Measurements from ENCODE around the gene GNAI2. TPM values are rescaled to one million over a fixed set of nuclear protein-coding genes. Genes with fewer than 3 reads are reported as not detected.

GNAI2 gene
- total RNA-seq, 6 experiments from 2014 or later: 532 to 617 (median 582) TPM

DNA sequence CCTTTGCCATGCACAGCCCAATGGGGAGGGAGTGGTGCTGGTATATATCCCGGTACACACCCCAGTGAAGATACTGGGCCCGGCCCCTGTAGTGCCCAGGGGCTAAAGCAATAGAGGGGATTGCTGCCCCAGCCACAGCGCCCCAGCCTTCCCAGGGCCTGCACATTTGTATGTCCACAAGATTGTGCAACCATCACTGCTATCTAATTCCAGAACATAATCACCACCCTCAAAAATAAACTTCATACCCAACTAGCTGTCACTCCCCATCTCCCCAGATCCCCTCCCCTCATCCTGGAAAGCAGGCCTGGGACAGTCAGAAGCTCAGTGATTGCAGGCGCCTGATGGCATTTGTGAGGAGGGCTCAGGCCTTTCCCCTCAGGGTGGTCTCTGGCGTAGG is 13.5 kb downstream of the GNAI2 start:
- Mint-ChIP-seq H3K4me1 (ENCODE audit: low read depth) (peaks cover 79% of the 10 kb centered on the region), H3K9me3 (no peaks in the 10 kb centered on the region), H3K4me3 (no peak overlapping the region), H3K36me3 (ENCODE audit: low read depth) (peaks cover 21% of the 10 kb centered on the region), H3K27ac (peak overlapping the region; percentile 43), H3K27me3 (ENCODE audit: insufficient read depth) (peaks cover 7% of the 10 kb centered on the region)
- TF ChIP-seq, protein P1, sequence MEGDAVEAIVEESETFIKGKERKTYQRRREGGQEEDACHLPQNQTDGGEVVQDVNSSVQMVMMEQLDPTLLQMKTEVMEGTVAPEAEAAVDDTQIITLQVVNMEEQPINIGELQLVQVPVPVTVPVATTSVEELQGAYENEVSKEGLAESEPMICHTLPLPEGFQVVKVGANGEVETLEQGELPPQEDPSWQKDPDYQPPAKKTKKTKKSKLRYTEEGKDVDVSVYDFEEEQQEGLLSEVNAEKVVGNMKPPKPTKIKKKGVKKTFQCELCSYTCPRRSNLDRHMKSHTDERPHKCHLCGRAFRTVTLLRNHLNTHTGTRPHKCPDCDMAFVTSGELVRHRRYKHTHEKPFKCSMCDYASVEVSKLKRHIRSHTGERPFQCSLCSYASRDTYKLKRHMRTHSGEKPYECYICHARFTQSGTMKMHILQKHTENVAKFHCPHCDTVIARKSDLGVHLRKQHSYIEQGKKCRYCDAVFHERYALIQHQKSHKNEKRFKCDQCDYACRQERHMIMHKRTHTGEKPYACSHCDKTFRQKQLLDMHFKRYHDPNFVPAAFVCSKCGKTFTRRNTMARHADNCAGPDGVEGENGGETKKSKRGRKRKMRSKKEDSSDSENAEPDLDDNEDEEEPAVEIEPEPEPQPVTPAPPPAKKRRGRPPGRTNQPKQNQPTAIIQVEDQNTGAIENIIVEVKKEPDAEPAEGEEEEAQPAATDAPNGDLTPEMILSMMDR (IDR thresholded peaks at IDR 0.05): no peak
- DNase-seq: no peak

DNA sequence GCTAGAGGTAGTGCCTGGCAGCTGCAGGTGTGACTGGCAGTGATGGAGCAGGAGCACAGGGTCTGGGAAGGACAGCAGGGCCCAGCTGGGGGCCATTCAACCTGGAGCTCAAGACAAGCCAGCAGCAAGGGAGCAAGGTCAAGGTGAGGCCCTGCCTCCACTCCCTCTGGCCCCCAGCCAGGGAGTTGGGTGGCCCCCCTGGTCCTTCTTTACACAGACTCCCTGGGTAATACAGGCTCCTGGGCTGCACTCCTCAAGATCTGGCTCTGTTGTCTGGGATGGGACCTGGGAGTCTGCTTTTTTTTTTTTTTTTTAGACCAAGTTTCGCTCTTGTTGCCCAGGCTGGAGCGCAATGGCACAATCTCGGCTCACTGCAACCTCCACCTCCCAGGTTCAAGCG is 14.5 kb downstream of the GNAI2 start:
- peaks cover 77% of the 10 kb centered on the region for H3K4me1 Mint-ChIP-seq (ENCODE audit: low read depth)
- no peaks in the 10 kb centered on the region for H3K9me3 Mint-ChIP-seq
- peaks cover 7% of the 10 kb centered on the region; the same call in 1 of the 2 replicates for H3K27me3 Mint-ChIP-seq (ENCODE audit: insufficient read depth)
- DNase-seq: no peak
- peak overlapping the region; percentile 62 for H3K27ac Mint-ChIP-seq
- H3K36me3 Mint-ChIP-seq (ENCODE audit: low read depth): peaks cover 19% of the 10 kb centered on the region
- TF ChIP-seq, protein P1 (IDR thresholded peaks at IDR 0.05): no peak
- no peak overlapping the region for H3K4me3 Mint-ChIP-seq

DNA sequence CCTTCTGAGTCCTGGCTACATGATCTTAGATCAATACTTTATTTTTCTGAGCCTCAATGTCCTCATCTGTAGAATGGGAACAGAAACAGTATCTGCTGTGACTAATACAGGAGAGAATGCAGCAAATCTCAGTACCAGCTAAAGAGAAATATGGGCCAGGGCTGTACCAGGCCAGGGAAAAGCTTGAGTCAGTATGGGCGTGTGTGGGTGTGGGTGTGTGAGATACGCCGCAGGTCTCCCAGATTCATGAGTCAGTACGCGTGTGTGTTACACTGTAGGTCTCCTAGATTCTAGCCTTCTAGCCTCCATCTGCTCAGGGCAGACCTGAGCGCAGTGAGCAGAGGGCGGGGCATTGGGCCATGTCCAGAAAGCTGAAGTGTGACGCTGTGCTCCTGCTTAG is 15.2 kb downstream of the GNAI2 start:
- H3K27ac Mint-ChIP-seq: peak overlapping the region; percentile 93
- H3K4me3 Mint-ChIP-seq: peak overlapping the region; percentile 63
- peaks cover 19% of the 10 kb centered on the region for H3K36me3 Mint-ChIP-seq (ENCODE audit: low read depth)

DNA sequence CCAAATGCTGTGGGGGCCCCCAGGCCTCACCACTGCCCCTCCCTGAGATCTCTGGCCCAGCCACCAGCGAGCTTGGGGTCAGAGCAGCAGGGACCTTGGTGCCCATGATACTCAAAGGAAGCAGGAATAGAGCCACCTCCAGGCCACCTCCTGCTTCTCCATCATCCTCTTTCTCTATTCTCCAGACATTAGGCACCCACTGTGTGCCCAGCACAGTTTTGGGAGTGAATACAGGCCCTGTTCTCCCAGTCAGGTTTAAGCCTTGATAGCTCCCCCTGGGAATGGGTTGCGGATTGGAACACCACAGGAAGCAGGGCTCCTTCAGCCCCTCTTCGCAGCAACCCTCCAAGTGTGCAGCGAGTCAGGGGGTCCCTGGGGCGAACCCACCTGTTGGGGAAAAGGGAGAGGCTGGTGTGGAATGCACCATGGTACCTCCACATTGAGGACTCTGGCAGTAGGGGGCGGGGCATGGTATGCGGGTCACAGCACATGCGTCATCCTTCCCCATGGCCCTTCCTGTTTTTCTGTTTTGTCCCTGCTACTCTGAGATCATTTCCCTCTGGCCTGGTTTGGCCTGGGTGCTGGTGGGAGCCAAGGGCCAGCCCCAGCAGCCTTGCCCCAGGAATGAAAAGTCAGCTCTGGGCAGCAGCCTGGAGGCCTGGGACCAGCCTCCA is 18.7 kb downstream of the GNAI2 start:
- peaks cover 41% of the 10 kb centered on the region for H3K4me1 Mint-ChIP-seq (ENCODE audit: low read depth)
- no peak overlapping the region for H3K4me3 Mint-ChIP-seq
- DNase-seq: no peak
- TF ChIP-seq, protein P1 (IDR thresholded peaks at IDR 0.05): peak; percentile 31; the same call in 1 of the 2 replicates
- peaks cover 24% of the 10 kb centered on the region for H3K36me3 Mint-ChIP-seq (ENCODE audit: low read depth)
- H3K27me3 Mint-ChIP-seq (ENCODE audit: insufficient read depth): peaks cover 5% of the 10 kb centered on the region; the same call in 1 of the 2 replicates
- no peaks in the 10 kb centered on the region for H3K9me3 Mint-ChIP-seq
- peak overlapping the region; percentile 82 for H3K27ac Mint-ChIP-seq

More for the DNA sequence above, 15.2 kb downstream of the GNAI2 start:
- Mint-ChIP-seq H3K9me3 (no peaks in the 10 kb centered on the region), H3K27me3 (ENCODE audit: insufficient read depth) (peaks cover 7% of the 10 kb centered on the region; the same call in 1 of the 2 replicates), H3K4me1 (ENCODE audit: low read depth) (peaks cover 70% of the 10 kb centered on the region)
- peak; percentile 97 for DNase-seq
- TF ChIP-seq, protein P1 (IDR thresholded peaks at IDR 0.05): no peak

DNA sequence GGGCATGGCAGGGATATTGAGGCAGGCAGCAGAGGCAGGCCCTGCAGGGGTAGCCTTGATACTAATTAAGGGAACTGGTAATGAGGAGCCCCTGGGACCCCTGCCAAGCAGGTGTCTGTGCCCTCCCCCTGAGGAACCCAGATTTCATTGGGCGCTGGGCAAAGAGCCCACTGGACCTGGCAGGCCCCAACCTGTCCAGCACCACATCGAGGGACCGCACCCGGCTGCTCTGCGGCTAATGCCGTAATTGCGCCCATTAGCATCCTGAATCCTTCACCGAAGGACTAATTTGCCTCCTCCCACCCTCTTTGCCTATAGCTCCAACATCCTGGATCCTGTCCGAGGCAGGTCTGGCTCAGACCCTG is 19.2 kb downstream of the GNAI2 start:
- Mint-ChIP-seq H3K27me3 (ENCODE audit: insufficient read depth) (peaks cover 4% of the 10 kb centered on the region; the same call in 1 of the 2 replicates), H3K4me1 (ENCODE audit: low read depth) (peaks cover 37% of the 10 kb centered on the region), H3K27ac (peak overlapping the region; percentile 82)

More for the DNA sequence above, 19.2 kb downstream of the GNAI2 start:
- Mint-ChIP-seq H3K4me3 (no peak overlapping the region), H3K9me3 (no peaks in the 10 kb centered on the region), H3K36me3 (ENCODE audit: low read depth) (peaks cover 21% of the 10 kb centered on the region)
- TF ChIP-seq, protein P1 (IDR thresholded peaks at IDR 0.05): no peak
- DNase-seq: no peak
